Colonic mucosa (tissue), 4 donors: Measurements from ENCODE around the gene ELOVL4. TPM values are rescaled to one million over a fixed set of nuclear protein-coding genes. Genes with fewer than 3 reads are reported as not detected.

Experiments used
- DNase-seq: peaks from one replicate; pipeline ENCODE4 v3.0.0-alpha.2; 2020
- H3K27ac ChIP-seq: fragments of 200-600 bp; one replicate; pipeline ENCODE4 v1.8.0; 2021
- H3K27me3 ChIP-seq: fragments of 200-600 bp; one replicate; pipeline ENCODE4 v1.8.0; 2021
- H3K36me3 ChIP-seq: fragments of 200-600 bp; one replicate; pipeline ENCODE4 v1.8.0; 2021
- H3K4me1 ChIP-seq: fragments of 200-600 bp; one replicate; pipeline ENCODE4 v1.8.0; 2021; ENCODE audit warnings: mild to moderate bottlenecking
- H3K4me3 ChIP-seq: fragments of 200-600 bp; one replicate; pipeline ENCODE4 v1.8.0; 2021
- H3K9ac ChIP-seq, 2 donors: one replicate each; pipeline ENCODE4 v1.7.0; 2013; ENCODE audit warnings: control low read depth in 2 of 2, low read depth in 2 of 2, low read length in 2 of 2
- H3K9me3 ChIP-seq: fragments of 200-600 bp; one replicate; pipeline ENCODE4 v1.8.0; 2021
- intact Hi-C: fragments of 100-400 bp; cut with DNase I; formaldehyde crosslinking; loops from one replicate; pipeline ENCODE4 v1.14.1; 2022
- total RNA-seq, 2 donors: library from RNA; stranded (reverse); fragmentation: NEBNext Ultra II Directional in 1 of 2; extraction: Animal tissue kit (Norgen Biotek cat#: 25700) in 1 of 2; gene quantifications; one replicate each; pipeline ENCODE4 v1.2.1, GENCODE V29; 2021
- TF ChIP-seq, protein P1 (sequence below): fragments of 200-600 bp; IDR thresholded peaks from one replicate; pipeline ENCODE4 v1.8.0; 2022; ENCODE audit warnings: antibody characterized with exemption, mild to moderate bottlenecking
- donor health status: healthy.
- donor health status: DM: no; HTN: no; CAD: no.
- donor health status: DM: no; HTN: no; CAD: no.

ELOVL4 gene
- total RNA-seq, 2 donors from 2014 or later: 0.30 to 0.66 TPM

- no peaks in the 10 kb centered on the region for H3K27me3 ChIP-seq
- H3K9ac ChIP-seq: no peak overlapping the region
- no peak overlapping the region for H3K4me3 ChIP-seq
- no peaks in the 10 kb centered on the region for H3K36me3 ChIP-seq
- no peak for DNase-seq
- no peaks in the 10 kb centered on the region for H3K4me1 ChIP-seq
- H3K9me3 ChIP-seq: no peaks in the 10 kb centered on the region
- TF ChIP-seq, protein P1, sequence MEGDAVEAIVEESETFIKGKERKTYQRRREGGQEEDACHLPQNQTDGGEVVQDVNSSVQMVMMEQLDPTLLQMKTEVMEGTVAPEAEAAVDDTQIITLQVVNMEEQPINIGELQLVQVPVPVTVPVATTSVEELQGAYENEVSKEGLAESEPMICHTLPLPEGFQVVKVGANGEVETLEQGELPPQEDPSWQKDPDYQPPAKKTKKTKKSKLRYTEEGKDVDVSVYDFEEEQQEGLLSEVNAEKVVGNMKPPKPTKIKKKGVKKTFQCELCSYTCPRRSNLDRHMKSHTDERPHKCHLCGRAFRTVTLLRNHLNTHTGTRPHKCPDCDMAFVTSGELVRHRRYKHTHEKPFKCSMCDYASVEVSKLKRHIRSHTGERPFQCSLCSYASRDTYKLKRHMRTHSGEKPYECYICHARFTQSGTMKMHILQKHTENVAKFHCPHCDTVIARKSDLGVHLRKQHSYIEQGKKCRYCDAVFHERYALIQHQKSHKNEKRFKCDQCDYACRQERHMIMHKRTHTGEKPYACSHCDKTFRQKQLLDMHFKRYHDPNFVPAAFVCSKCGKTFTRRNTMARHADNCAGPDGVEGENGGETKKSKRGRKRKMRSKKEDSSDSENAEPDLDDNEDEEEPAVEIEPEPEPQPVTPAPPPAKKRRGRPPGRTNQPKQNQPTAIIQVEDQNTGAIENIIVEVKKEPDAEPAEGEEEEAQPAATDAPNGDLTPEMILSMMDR: no peak
- intact Hi-C loops: no loop called here
- H3K27ac ChIP-seq: no peak overlapping the region
These were observed 51.8 kb downstream of the ELOVL4 start for GRCh38 chr6:79895382-79896074.

- no peak for DNase-seq
- no peaks in the 10 kb centered on the region for H3K4me1 ChIP-seq
- H3K9ac ChIP-seq: no peak overlapping the region
- H3K9me3 ChIP-seq: no peaks in the 10 kb centered on the region
- no peaks in the 10 kb centered on the region for H3K27me3 ChIP-seq
- no peaks in the 10 kb centered on the region for H3K36me3 ChIP-seq
- no peak overlapping the region for H3K27ac ChIP-seq
- no peak overlapping the region for H3K4me3 ChIP-seq
- intact Hi-C loops: no loop called here
- TF ChIP-seq, protein P1: no peak
These were observed 52.4 kb downstream of the ELOVL4 start for GRCh38 chr6:79894939-79895338.

- Histone ChIP-seq H3K27ac (no peak overlapping the region), H3K36me3 (no peaks in the 10 kb centered on the region), H3K4me3 (no peak overlapping the region), H3K9ac (no peak overlapping the region), H3K4me1 (no peaks in the 10 kb centered on the region), H3K9me3 (no peaks in the 10 kb centered on the region), H3K27me3 (no peaks in the 10 kb centered on the region)
- TF ChIP-seq, protein P1: no peak
- intact Hi-C loops: no loop called here
- no peak for DNase-seq
These were observed 58.8 kb downstream of the ELOVL4 start for GRCh38 chr6:79888587-79888986.

GRCh38 chr6:79878142-79878748 lies 69.1 kb downstream of the ELOVL4 start:
- H3K27ac ChIP-seq: no peak overlapping the region
- no peak overlapping the region for H3K9ac ChIP-seq
- no peaks in the 10 kb centered on the region for H3K27me3 ChIP-seq
- H3K9me3 ChIP-seq: no peaks in the 10 kb centered on the region
- H3K36me3 ChIP-seq: no peaks in the 10 kb centered on the region
- TF ChIP-seq, protein P1: no peak
- DNase-seq: no peak
- no peak overlapping the region for H3K4me3 ChIP-seq
- intact Hi-C loops: no loop called here
- no peaks in the 10 kb centered on the region for H3K4me1 ChIP-seq

- TF ChIP-seq, protein P1: no peak
These were observed 72.7 kb downstream of the ELOVL4 start for GRCh38 chr6:79874531-79875134.

More at GRCh38 chr6:79874531-79875134, 72.7 kb downstream of the ELOVL4 start:
- no peak for DNase-seq
- H3K4me3 ChIP-seq: no peak overlapping the region
- no peak overlapping the region for H3K9ac ChIP-seq
- H3K27me3 ChIP-seq: no peaks in the 10 kb centered on the region
- no peak overlapping the region for H3K27ac ChIP-seq
- H3K9me3 ChIP-seq: no peaks in the 10 kb centered on the region
- no peaks in the 10 kb centered on the region for H3K36me3 ChIP-seq
- no peaks in the 10 kb centered on the region for H3K4me1 ChIP-seq
- intact Hi-C loops: no loop called here
